CD4-positive, CD25-positive, alpha-beta regulatory T cell (primary cell): ENCODE results near the gene CNTN6. TPM values are rescaled to one million over a fixed set of nuclear protein-coding genes. Genes with fewer than 3 reads are reported as not detected.
"Not testable (repeated sequence)": the region's sequence is repeated elsewhere in the genome, so short reads cannot be mapped to it uniquely, and the experiment has no call there.

ENCODE experiments used
- ATAC-seq, 2 donors: fragments of 150-1000 bp; cut with Tn5 transposase; one replicate each; pipeline ENCODE4 v1.10.0; 2021; ENCODE audit warnings: low read depth in 2 of 2, moderate number of reproducible peaks in 2 of 2, moderate library complexity in 1 of 2
- DNase-seq, 3 donors: peaks; one replicate each; pipeline versions ENCODE4 v3.0.0 to v3.0.0-alpha.2; 2012 to 2022; ENCODE audit warnings: mixed read lengths in 1 of 3
- H3K27ac ChIP-seq: one replicate; pipeline ENCODE4 v1.7.0; 2013; ENCODE audit warnings: mild to moderate bottlenecking, low read length; ENCODE audit not compliant: insufficient read depth, poor library complexity, severe bottlenecking
- H3K27me3 ChIP-seq: one replicate; pipeline ENCODE4 v1.7.0; 2013; ENCODE audit warnings: low read length; ENCODE audit not compliant: control insufficient read depth, insufficient read depth
- H3K36me3 ChIP-seq: one replicate; pipeline ENCODE4 v1.7.0; 2013; ENCODE audit warnings: mild to moderate bottlenecking, low read length, moderate library complexity; ENCODE audit not compliant: control insufficient read depth, insufficient read depth
- H3K4me1 ChIP-seq: 2 replicates; pipeline ENCODE4 v1.7.0; 2013; ENCODE audit warnings: mild to moderate bottlenecking, low read length; ENCODE audit not compliant: insufficient read depth, control insufficient read depth, poor library complexity, severe bottlenecking
- H3K4me3 ChIP-seq: one replicate; pipeline ENCODE4 v1.7.0; 2013; ENCODE audit warnings: low read depth, mild to moderate bottlenecking, low read length, moderate library complexity
- H3K9me3 ChIP-seq, 2 experiments: 1 replicate in 1 of 2; 2 replicates in 1 of 2; pipeline ENCODE4 v1.7.0; 2013; ENCODE audit warnings: low read length in 2 of 2, mild to moderate bottlenecking in 1 of 2, moderate library complexity in 1 of 2; ENCODE audit not compliant: control insufficient read depth in 2 of 2
- H3K27ac Mint-ChIP-seq, 3 donors: one replicate each; pipeline ENCODE4 v1.8.0; 2020 to 2022; ENCODE audit warnings: mild to moderate bottlenecking in 3 of 3, mixed read lengths in 3 of 3, moderate library complexity in 2 of 3
- H3K27me3 Mint-ChIP-seq: one replicate; pipeline ENCODE4 v1.8.0; 2022; ENCODE audit warnings: mild to moderate bottlenecking, mixed read lengths
- H3K36me3 Mint-ChIP-seq: one replicate; pipeline ENCODE4 v1.8.0; 2020; ENCODE audit warnings: mixed read lengths
- H3K4me1 Mint-ChIP-seq, 4 donors: one replicate each; pipeline ENCODE4 v1.8.0; 2020 to 2022; ENCODE audit warnings: mixed read lengths in 4 of 4, mild to moderate bottlenecking in 1 of 4
- H3K4me3 Mint-ChIP-seq, 4 donors: one replicate each; pipeline ENCODE4 v1.8.0; 2020 to 2022; ENCODE audit warnings: mild to moderate bottlenecking in 4 of 4, mixed read lengths in 4 of 4, moderate library complexity in 3 of 4
- H3K9me3 Mint-ChIP-seq, 7 donors: one replicate each; pipeline ENCODE4 v1.8.0; 2020 to 2022; ENCODE audit warnings: mixed read lengths in 7 of 7, mild to moderate bottlenecking in 3 of 7, moderate library complexity in 2 of 7
- polyA plus RNA-seq, 4 donors: library from polyadenylated mRNA; unstranded; fragments of 300-500 nt; fragmentation: Illumina TruSeq; gene quantifications; one replicate each; pipeline ENCODE4 v1.2.3, GENCODE V29; 2021
- total RNA-seq: library from RNA; stranded (reverse); gene quantifications from one replicate; pipeline ENCODE4 v1.2.3, GENCODE V29; 2022

CNTN6 gene
- total and polyA plus RNA-seq, 5 donors from 2014 or later: not detected

DNA sequence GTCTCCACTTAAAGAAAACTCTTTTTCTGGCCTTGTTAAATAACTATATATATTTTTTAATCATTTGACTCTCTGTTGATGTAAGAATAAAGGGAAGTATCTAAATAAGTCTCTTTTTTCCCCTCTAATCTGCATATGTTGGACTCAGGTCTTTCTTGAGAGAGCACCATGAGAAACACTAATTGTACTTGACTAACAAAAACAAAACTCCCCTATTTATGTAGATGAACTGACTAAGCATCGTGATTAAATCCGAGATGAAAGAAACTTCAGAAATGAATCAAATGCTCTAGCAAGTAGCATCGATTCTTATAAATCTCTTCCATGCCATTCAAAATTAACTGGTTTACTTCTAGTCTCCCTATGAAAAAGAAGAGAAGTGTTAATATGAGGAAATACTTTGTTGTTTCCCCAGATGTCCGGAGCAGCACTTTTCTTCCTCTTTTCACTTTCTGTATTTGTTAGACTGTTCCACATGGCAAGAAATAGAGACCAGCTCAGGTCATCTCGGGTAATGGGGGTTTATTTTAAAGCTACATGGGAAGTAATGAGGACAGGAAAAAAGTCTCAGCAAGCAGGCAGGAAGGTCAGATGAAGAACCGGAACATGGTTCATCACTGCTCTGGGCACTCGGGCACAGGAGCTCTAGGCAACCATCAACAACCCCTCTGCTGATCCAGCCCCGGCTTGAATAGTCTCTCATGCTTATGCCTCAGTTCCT, 288.3 kb downstream of the CNTN6 start:
- Histone ChIP-seq H3K9me3 (peaks cover 0 to 9% of the 10 kb centered on the region in 2 experiments), H3K4me1 (no peaks in the 10 kb centered on the region), H3K36me3 (no peaks in the 10 kb centered on the region), H3K27ac (no peak overlapping the region), H3K27me3 (no peaks in the 10 kb centered on the region), H3K4me3 (no peak overlapping the region)
- Mint-ChIP-seq H3K36me3 (no peaks in the 10 kb centered on the region), H3K4me1 (no peaks in the 10 kb centered on the region), H3K4me3 (no peak overlapping the region), H3K9me3 (peaks cover 7 to 26% (median 9%) of the 10 kb centered on the region in 7 donors), H3K27me3 (no peaks in the 10 kb centered on the region), H3K27ac (no peak overlapping the region)
- ATAC-seq (no peak), DNase-seq (no peak)

DNA sequence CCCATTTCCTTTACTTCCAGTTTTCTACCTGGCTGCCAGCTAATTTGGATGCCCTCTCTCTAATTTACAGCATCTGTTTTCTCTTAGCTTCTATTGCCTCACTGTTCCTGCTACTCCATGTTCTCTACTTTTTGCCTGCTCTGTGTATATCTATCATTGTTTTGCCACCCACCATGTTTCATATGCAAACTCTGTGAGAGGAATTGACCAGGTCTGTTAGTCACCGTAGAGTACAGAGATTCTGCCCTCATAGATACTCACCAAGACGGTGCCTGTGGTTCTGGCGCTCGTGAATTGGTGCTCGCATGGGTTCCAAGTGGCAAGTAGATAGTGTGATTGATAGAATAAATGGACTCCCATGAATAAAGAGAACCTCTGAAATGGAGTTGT, 288.8 kb downstream of the CNTN6 start:
- Histone ChIP-seq H3K9me3 (peaks cover 0 to 9% of the 10 kb centered on the region in 2 experiments), H3K27me3 (no peaks in the 10 kb centered on the region), H3K36me3 (no peaks in the 10 kb centered on the region), H3K27ac (no peak overlapping the region), H3K4me1 (no peaks in the 10 kb centered on the region), H3K4me3 (no peak overlapping the region)
- no peak overlapping the region for H3K27ac Mint-ChIP-seq
- peaks cover 7 to 29% (median 10%) of the 10 kb centered on the region in 7 donors for H3K9me3 Mint-ChIP-seq
- no peak overlapping the region for H3K4me3 Mint-ChIP-seq
- DNase-seq (no peak), ATAC-seq (no peak)
- no peaks in the 10 kb centered on the region for H3K27me3 Mint-ChIP-seq
- no peaks in the 10 kb centered on the region for H3K36me3 Mint-ChIP-seq
- H3K4me1 Mint-ChIP-seq: no peaks in the 10 kb centered on the region

DNA sequence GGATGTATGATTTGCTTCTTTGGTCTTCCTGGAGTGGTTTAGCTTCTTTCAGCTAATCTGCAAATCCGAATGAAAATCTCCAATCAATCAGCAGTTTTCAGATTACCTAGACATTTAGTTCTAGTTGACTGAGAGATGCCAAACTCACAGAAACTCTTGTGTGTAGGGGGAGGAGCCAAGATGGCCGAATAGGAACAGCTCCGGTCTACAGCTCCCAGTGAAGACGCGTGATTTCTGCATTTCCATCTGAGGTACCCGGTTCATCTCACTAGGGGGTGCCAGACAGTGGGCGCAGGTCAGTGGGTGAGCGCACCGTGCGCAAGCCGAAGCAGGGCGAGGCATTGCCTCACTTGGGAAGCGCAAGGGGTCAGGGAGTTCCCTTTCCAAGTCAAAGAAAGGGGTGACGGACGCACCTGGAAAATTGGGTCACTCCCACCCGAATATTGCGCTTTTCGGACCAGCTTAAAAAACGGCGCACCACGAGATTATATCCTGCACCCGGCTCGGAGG, 294.6 kb downstream of the CNTN6 start:
- H3K4me3 ChIP-seq, H3K27me3 ChIP-seq, H3K36me3 ChIP-seq, ATAC-seq, H3K36me3 Mint-ChIP-seq, DNase-seq, H3K9me3 ChIP-seq, H3K4me1 ChIP-seq, H3K4me1 Mint-ChIP-seq, H3K27ac Mint-ChIP-seq, H3K27me3 Mint-ChIP-seq, H3K27ac ChIP-seq, H3K4me3 Mint-ChIP-seq: not testable (repeated sequence)
- H3K9me3 Mint-ChIP-seq: peaks cover 3 to 36% (median 9%) of the 10 kb centered on the region in 7 donors

DNA sequence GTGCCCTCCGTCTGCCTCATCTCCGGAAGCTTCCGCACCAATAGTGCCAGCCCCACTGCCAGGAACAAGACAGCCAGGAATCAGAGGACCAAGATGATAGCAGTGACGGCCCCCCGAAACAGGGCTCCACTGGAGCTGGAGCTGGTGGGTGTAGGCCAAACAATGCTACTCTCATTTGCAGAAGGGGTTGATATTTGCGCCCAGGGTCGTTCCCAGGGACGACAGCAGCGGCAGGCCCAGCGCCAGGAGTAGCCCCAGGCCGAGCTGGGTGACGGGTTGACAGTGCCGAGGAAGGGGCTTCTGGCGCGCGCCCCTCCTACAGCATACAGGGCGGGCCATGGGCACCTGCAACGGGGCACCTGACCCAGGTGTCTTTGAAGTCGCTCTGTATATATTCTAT, 301.4 kb downstream of the CNTN6 start:
- no peak overlapping the region for H3K4me3 ChIP-seq
- no peak for DNase-seq
- no peak overlapping the region for H3K27ac ChIP-seq
- H3K4me1 Mint-ChIP-seq: no peaks in the 10 kb centered on the region
- H3K9me3 ChIP-seq: peaks cover 0 to 7% of the 10 kb centered on the region in 2 experiments
- H3K27ac Mint-ChIP-seq: no peak overlapping the region
- peaks cover 3 to 18% (median 8%) of the 10 kb centered on the region in 7 donors for H3K9me3 Mint-ChIP-seq
- no peak for ATAC-seq
- no peaks in the 10 kb centered on the region for H3K36me3 Mint-ChIP-seq
- no peaks in the 10 kb centered on the region for H3K27me3 Mint-ChIP-seq
- no peaks in the 10 kb centered on the region for H3K27me3 ChIP-seq
- H3K36me3 ChIP-seq: no peaks in the 10 kb centered on the region
- H3K4me1 ChIP-seq: no peaks in the 10 kb centered on the region
- H3K4me3 Mint-ChIP-seq: no peak overlapping the region

DNA sequence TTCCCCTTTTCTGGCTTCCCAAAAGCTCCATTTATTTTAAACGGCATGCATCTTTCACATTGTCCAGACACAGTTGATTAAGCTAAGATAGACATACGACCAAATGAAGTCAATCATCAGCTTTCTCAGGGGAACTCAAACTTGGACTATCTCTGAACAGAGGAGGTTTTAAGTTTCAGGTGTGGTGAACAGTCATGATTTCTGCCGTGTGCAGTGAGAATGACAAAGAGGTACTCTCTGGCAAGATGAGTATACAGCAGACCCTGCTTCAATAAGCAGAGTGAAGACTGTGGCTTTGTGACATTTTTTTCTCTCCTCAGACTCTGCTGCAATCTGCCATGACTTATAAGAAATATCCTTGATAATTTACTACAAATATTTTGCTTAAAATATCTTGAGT, 307.7 kb downstream of the CNTN6 start:
- no peaks in the 10 kb centered on the region for H3K27me3 Mint-ChIP-seq
- Histone ChIP-seq H3K27ac (no peak overlapping the region), H3K36me3 (no peaks in the 10 kb centered on the region), H3K4me3 (no peak overlapping the region), H3K9me3 (peaks cover 0 to 5% of the 10 kb centered on the region in 2 experiments), H3K4me1 (no peaks in the 10 kb centered on the region), H3K27me3 (no peaks in the 10 kb centered on the region)
- H3K4me3 Mint-ChIP-seq: no peak overlapping the region
- DNase-seq (no peak), ATAC-seq (no peak)
- peaks cover 2 to 25% (median 7%) of the 10 kb centered on the region in 7 donors for H3K9me3 Mint-ChIP-seq
- H3K27ac Mint-ChIP-seq: no peak overlapping the region
- H3K36me3 Mint-ChIP-seq: no peaks in the 10 kb centered on the region
- H3K4me1 Mint-ChIP-seq: no peaks in the 10 kb centered on the region

DNA sequence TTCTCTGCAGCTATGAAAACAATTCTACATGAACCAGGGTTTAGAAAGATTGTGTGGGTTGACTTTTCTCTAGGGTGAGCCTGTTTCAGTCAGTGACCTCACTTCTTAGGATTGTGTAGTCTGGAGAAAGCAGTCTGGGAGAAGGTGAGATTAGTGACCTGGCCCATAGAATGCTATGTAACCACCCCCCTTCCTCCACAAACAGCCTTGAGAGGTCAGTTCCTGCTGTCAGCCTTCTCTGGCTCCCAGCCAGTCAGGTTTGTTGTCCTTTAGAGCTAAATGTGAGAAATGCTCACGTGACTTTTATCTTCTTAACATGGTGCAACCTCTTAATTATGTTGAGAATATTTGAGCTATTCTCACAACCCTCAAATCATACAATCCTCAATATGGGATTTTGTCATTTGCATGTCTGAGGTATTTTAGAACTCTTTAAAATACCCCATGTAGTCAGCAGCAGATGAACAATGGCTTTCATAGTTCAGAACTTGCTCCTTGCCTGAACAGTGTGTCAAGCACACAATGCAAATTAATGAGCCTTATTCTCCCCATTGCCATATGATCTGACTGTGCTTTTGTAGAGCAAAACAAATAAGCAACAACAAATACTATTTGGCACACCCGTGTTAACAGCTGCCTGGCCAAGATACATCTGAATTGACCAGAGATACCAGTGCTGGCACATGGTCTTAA, 311.6 kb downstream of the CNTN6 start:
- H3K4me3 Mint-ChIP-seq: no peak overlapping the region
- H3K9me3 Mint-ChIP-seq: peaks cover 0 to 25% (median 3%) of the 10 kb centered on the region in 7 donors
- DNase-seq (no peak), ATAC-seq (no peak)
- H3K27me3 ChIP-seq: no peaks in the 10 kb centered on the region
- H3K27ac ChIP-seq: no peak overlapping the region
- no peaks in the 10 kb centered on the region for H3K4me1 ChIP-seq
- H3K27me3 Mint-ChIP-seq: no peaks in the 10 kb centered on the region
- no peak overlapping the region for H3K27ac Mint-ChIP-seq
- no peak overlapping the region for H3K4me3 ChIP-seq
- no peaks in the 10 kb centered on the region for H3K9me3 ChIP-seq
- H3K36me3 Mint-ChIP-seq: no peaks in the 10 kb centered on the region
- H3K4me1 Mint-ChIP-seq: no peaks in the 10 kb centered on the region
- H3K36me3 ChIP-seq: no peaks in the 10 kb centered on the region

DNA sequence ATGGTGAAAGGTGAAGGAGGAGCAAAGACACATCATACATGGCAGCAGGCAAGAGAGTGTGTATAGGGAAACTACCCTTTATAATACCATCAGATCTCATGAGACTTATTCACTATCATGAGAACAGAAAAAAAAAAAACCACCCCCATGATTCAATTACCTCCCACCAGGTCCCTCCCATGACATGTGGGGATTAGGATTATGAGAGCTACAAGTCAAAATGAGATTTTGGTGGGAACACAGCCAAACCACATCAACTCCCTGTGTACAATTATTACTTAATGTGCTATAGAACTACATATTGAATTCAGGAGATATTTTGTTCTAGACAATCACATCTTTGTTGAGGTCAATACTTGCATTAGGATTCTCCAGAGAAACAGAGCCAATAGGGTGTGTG, 313.4 kb downstream of the CNTN6 start:
- H3K27me3 ChIP-seq: no peaks in the 10 kb centered on the region
- no peak overlapping the region for H3K27ac ChIP-seq
- Mint-ChIP-seq H3K36me3 (no peaks in the 10 kb centered on the region), H3K27ac (peak overlapping the region in 1 of 3 donors; percentile 66), H3K27me3 (no peaks in the 10 kb centered on the region), H3K4me3 (no peak overlapping the region), H3K9me3 (peaks cover 0 to 19% (median 3%) of the 10 kb centered on the region in 7 donors), H3K4me1 (no peaks in the 10 kb centered on the region)
- H3K4me1 ChIP-seq: no peaks in the 10 kb centered on the region
- H3K9me3 ChIP-seq: no peaks in the 10 kb centered on the region
- no peak for ATAC-seq
- DNase-seq: no peak
- H3K4me3 ChIP-seq: no peak overlapping the region
- no peaks in the 10 kb centered on the region for H3K36me3 ChIP-seq
